ENCODE results near the gene PUSL1.

The PUSL1 gene

GRCh38 chr1:1284221-1285101, 23.9 kb upstream of the PUSL1 start:
- no peak for TF ChIP-seq GATA3 (IDR thresholded peaks at IDR 0.05; ENCODE audit: low read depth, low read length)
- no peak for TF ChIP-seq GATA2 (IDR thresholded peaks at IDR 0.05; ENCODE audit: low read depth, low read length)

- TF ChIP-seq GATA2 (IDR thresholded peaks at IDR 0.05; ENCODE audit: low read depth, low read length) (no peak), GATA3 (IDR thresholded peaks at IDR 0.05; ENCODE audit: low read depth, low read length) (no peak)
Observed at GRCh38 chr1:1285102-1285571, 23.3 kb upstream of the PUSL1 start.

- TF ChIP-seq GATA3 (IDR thresholded peaks at IDR 0.05; ENCODE audit: low read depth, low read length) (no peak), GATA2 (IDR thresholded peaks at IDR 0.05; ENCODE audit: low read depth, low read length) (no peak)
Observed at GRCh38 chr1:1285611-1286311, 22.6 kb upstream of the PUSL1 start.

GRCh38 chr1:1286313-1287261, 21.8 kb upstream of the PUSL1 start:
- no peak for TF ChIP-seq GATA3 (IDR thresholded peaks at IDR 0.05; ENCODE audit: low read depth, low read length)
- no peak for TF ChIP-seq GATA2 (IDR thresholded peaks at IDR 0.05; ENCODE audit: low read depth, low read length)

GRCh38 chr1:1287288-1288110, 20.9 kb upstream of the PUSL1 start:
- no peak for TF ChIP-seq GATA2 (IDR thresholded peaks at IDR 0.05; ENCODE audit: low read depth, low read length)
- TF ChIP-seq GATA3 (IDR thresholded peaks at IDR 0.05; ENCODE audit: low read depth, low read length) = no peak

GRCh38 chr1:1290238-1290731, 18.1 kb upstream of the PUSL1 start:
- TF ChIP-seq GATA3 (IDR thresholded peaks at IDR 0.05; ENCODE audit: low read depth, low read length) = no peak
- TF ChIP-seq GATA2 (IDR thresholded peaks at IDR 0.05; ENCODE audit: low read depth, low read length) = no peak

GRCh38 chr1:1291023-1291528, 17.3 kb upstream of the PUSL1 start:
- TF ChIP-seq GATA3 (IDR thresholded peaks at IDR 0.05; ENCODE audit: low read depth, low read length) (no peak), GATA2 (IDR thresholded peaks at IDR 0.05; ENCODE audit: low read depth, low read length) (no peak)

- no peak for TF ChIP-seq GATA3 (IDR thresholded peaks at IDR 0.05; ENCODE audit: low read depth, low read length)
- TF ChIP-seq GATA2 (IDR thresholded peaks at IDR 0.05; ENCODE audit: low read depth, low read length) = no peak
Observed at GRCh38 chr1:1291548-1292441, 16.6 kb upstream of the PUSL1 start.

GRCh38 chr1:1292442-1292779, 16.0 kb upstream of the PUSL1 start:
- TF ChIP-seq GATA2 (IDR thresholded peaks at IDR 0.05; ENCODE audit: low read depth, low read length) (no peak), GATA3 (IDR thresholded peaks at IDR 0.05; ENCODE audit: low read depth, low read length) (no peak)

GRCh38 chr1:1292851-1293250, 15.5 kb upstream of the PUSL1 start:
- no peak for TF ChIP-seq GATA2 (IDR thresholded peaks at IDR 0.05; ENCODE audit: low read depth, low read length)
- TF ChIP-seq GATA3 (IDR thresholded peaks at IDR 0.05; ENCODE audit: low read depth, low read length) = no peak

GRCh38 chr1:1293263-1294249, 14.8 kb upstream of the PUSL1 start:
- TF ChIP-seq GATA2 (IDR thresholded peaks at IDR 0.05; ENCODE audit: low read depth, low read length) (no peak), GATA3 (IDR thresholded peaks at IDR 0.05; ENCODE audit: low read depth, low read length) (no peak)

Data from SH-SY5Y (cell line).